Pancreas (tissue), 10 donors: Measurements from ENCODE around the gene SCN8A. TPM values are rescaled to one million over a fixed set of nuclear protein-coding genes. Genes with fewer than 3 reads are reported as not detected.

Experiments
- ATAC-seq, 4 donors: fragments of 200-7000 bp; cut with Tn5 transposase; one replicate each; pipeline versions ENCODE4 v1.8.0 to v1.9.1; 2020; ENCODE audit warnings: mild to moderate bottlenecking in 4 of 4, moderate library complexity in 4 of 4
- DNase-seq, 6 donors: peaks; one replicate each; pipeline ENCODE4 v3.0.0-alpha.2; 2020
- FAIRE-seq: peaks from 2 replicates; lab custom pipeline; 2012; peaks lifted over from hg19 to GRCh38; lab: Jason Lieb, UNC
- H3K27ac ChIP-seq, 4 donors: fragments of 200-600 bp; sonication (generic); 1 replicate in 3 of 4; 2 replicates in 1 of 4; pipeline versions ENCODE4 v1.5.0 to v1.8.0; 2020
- H3K27me3 ChIP-seq, 4 donors: fragments of 200-600 bp; one replicate each; pipeline ENCODE4 v1.8.0; 2021
- H3K36me3 ChIP-seq, 3 donors: fragments of 200-600 bp; sonication (generic) in 1 of 3; one replicate each; pipeline versions ENCODE4 v1.5.0 to v1.8.0; 2020 to 2021
- H3K4me1 ChIP-seq, 3 donors: fragments of 200-600 bp; one replicate each; pipeline ENCODE4 v1.8.0; 2021
- H3K4me3 ChIP-seq, 4 donors: fragments of 200-600 bp; sonication (generic) in 2 of 4; one replicate each; pipeline versions ENCODE4 v1.5.0 to v1.8.0; 2020 to 2021
- H3K9me3 ChIP-seq, 4 donors: fragments of 200-600 bp; one replicate each; pipeline ENCODE4 v1.8.0; 2021
- CTCF ChIP-seq, 4 donors: fragments of 200-600 bp; sonication (generic) in 3 of 4; IDR thresholded peaks; one replicate each; pipeline versions ENCODE4 v1.5.0 to v1.8.0; 2021; ENCODE audit warnings: antibody characterized with exemption in 4 of 4
- WGBS, 2 donors: extraction: QIAGEN DNeasy Blood & Tissue Kit; methylation state at CpG; one replicate each; pipeline ENCODE4 v1.1.7; 2013; 5-methylcytosine and 5-hydroxymethylcytosine counted together
- intact Hi-C, 3 donors: fragments of 100-400 bp; cut with DNase I; formaldehyde crosslinking; loops; one replicate each; pipeline versions ENCODE4 v1.11.1 to v1.14.2; 2022
- polyA plus RNA-seq, 2 donors: library from polyadenylated mRNA; stranded (reverse); fragments of 200-250 nt; gene quantifications; one replicate each; pipeline ENCODE4 v1.2.3, GENCODE V29; 2013
- total RNA-seq, 6 donors: library from RNA; stranded (reverse); fragmentation: NEBNext Ultra II Directional in 4 of 6; extraction: Animal tissue kit (Norgen Biotek cat#: 25700) in 4 of 6; gene quantifications; one replicate each; pipeline versions ENCODE4 v1.2.1 to v1.2.4, GENCODE V29; 2021 to 2023
- donor health status: healthy with polysubstance abuse.
- donor health status: DM: no; HTN: no; CAD: no; lungs with moderate emphysema.
- donor health status: DM: no; HTN: no; CAD: no.
- donor health status: control.
- donor health status: control.
- donor health status: Bipolar disorder and iron deficiency.
- donor health status: DM: yes; HTN: yes; CAD: no.
- donor health status: DM: no; HTN: no; CAD: no.
- donor health status: DM: no; HTN: no; CAD: no.
- donor health status: DM: yes; HTN: yes; CAD: no.

Gene SCN8A
- total and polyA plus RNA-seq, 8 donors = 1.9 to 3.2 (median 2.3) TPM

DNA sequence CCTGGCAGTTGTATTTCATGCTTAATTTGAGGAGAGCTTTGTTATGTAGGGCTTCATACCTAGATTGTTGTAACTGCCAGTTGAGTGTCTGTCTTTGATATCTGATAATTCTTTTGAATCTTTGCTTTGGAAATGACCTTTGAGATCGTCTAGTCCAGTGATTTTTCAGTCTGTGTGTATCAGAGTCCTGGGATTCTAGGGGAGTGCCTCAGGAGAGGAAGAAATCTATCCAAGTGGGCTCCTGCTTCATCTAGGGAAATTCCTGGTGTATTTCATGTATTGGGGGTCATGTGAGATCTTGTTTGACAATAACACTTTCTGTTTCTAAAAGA, 158.9 kb downstream of the SCN8A start:
- intact Hi-C loops = no loop called here
- Histone ChIP-seq H3K9me3 (no peaks in the 10 kb centered on the region), H3K4me3 (no peak overlapping the region), H3K27me3 (no peaks in the 10 kb centered on the region), H3K36me3 (no peaks in the 10 kb centered on the region), H3K27ac (no peak overlapping the region), H3K4me1 (peaks cover 0 to 12% (median 8%) of the 10 kb centered on the region in 3 donors)
- 64 to 81% methylated on average over 1 of the region's 1 CpG for WGBS, 2 donors
- FAIRE-seq (no peak), DNase-seq (no peak), ATAC-seq (no peak)
- TF ChIP-seq CTCF (IDR thresholded peaks at IDR 0.05) = no peak

- Histone ChIP-seq H3K36me3 (no peaks in the 10 kb centered on the region), H3K4me1 (peaks cover 0 to 12% (median 8%) of the 10 kb centered on the region in 3 donors), H3K27ac (peak overlapping the region in 2 of 4 donors; percentile 48 to 70), H3K4me3 (no peak overlapping the region), H3K27me3 (no peaks in the 10 kb centered on the region), H3K9me3 (no peaks in the 10 kb centered on the region)
- intact Hi-C loops = no loop called here
- DNase-seq = peak in 4 of 6 donors; percentile 36 to 64 (median 48)
- no peak for TF ChIP-seq CTCF (IDR thresholded peaks at IDR 0.05)
- 12 to 15% methylated on average over 2 of the region's 2 CpGs for WGBS, 2 donors
- FAIRE-seq = no peak
- peak; percentile 82 to 90 (median 86) for ATAC-seq
These were observed 160.6 kb downstream of the SCN8A start for GRCh38 chr12:51751661-51752060.

DNA sequence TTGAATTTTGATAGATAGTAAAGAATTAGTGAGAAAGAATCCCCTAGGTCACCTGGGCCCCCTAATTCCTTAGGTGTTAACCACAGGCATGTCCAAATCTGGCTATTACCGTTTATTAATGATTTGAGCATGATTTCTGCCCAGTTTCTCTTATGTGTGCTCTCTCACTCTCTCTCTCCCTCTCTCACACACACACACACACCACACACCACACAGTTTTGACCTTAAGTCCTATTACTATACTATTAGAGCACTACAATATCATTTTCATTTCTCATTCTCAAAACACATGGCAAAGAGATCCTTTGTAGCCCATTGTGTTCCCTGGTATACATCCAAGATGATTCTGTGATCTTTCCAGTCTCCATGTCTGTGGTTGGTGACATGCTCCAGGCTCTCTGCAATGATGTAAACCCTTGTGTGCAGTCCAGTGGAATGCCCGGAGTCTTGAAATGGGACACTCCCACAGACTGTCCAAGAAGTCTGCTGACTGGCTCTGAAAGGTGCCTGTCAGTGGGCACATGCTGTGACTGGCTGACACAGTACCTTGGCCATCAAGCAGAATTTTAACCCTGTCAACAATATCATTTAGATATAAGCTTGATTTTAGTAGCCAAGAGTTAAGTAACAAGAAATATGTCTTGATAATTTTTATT, 161.3 kb downstream of the SCN8A start:
- no peak for TF ChIP-seq CTCF (IDR thresholded peaks at IDR 0.05)
- no peaks in the 10 kb centered on the region for H3K9me3 ChIP-seq
- H3K27me3 ChIP-seq = no peaks in the 10 kb centered on the region
- H3K36me3 ChIP-seq = no peaks in the 10 kb centered on the region
- intact Hi-C loops = no loop called here
- ATAC-seq (peak; percentile 87 to 94 (median 90)), DNase-seq (peak in 5 of 6 donors; percentile 52 to 87 (median 68)), FAIRE-seq (no peak)
- 37 to 48% methylated on average over 2 of the region's 2 CpGs for WGBS, 2 donors
- H3K4me1 ChIP-seq = peaks cover 0 to 12% (median 8%) of the 10 kb centered on the region in 3 donors
- H3K27ac ChIP-seq = peak overlapping the region in 2 of 4 donors; percentile 48 to 70
- H3K4me3 ChIP-seq = no peak overlapping the region

- ATAC-seq = no peak
- no peaks in the 10 kb centered on the region for H3K27me3 ChIP-seq
- H3K36me3 ChIP-seq = no peaks in the 10 kb centered on the region
- FAIRE-seq = no peak
- no peak for TF ChIP-seq CTCF (IDR thresholded peaks at IDR 0.05)
- H3K4me3 ChIP-seq = no peak overlapping the region
- DNase-seq = no peak
- no peaks in the 10 kb centered on the region for H3K9me3 ChIP-seq
- peaks cover 0 to 9% (median 8%) of the 10 kb centered on the region in 3 donors for H3K4me1 ChIP-seq
- intact Hi-C loops = no loop called here
- H3K27ac ChIP-seq = no peak overlapping the region
These were observed 163.1 kb downstream of the SCN8A start for GRCh38 chr12:51753980-51754675.

- no peak overlapping the region for H3K27ac ChIP-seq
- no peak overlapping the region for H3K4me3 ChIP-seq
- intact Hi-C loops = no loop called here
- FAIRE-seq (no peak), DNase-seq (no peak), ATAC-seq (no peak)
- no peaks in the 10 kb centered on the region for H3K36me3 ChIP-seq
- TF ChIP-seq CTCF (IDR thresholded peaks at IDR 0.05) = no peak
- peaks cover 0 to 9% (median 8%) of the 10 kb centered on the region in 3 donors for H3K4me1 ChIP-seq
- no peaks in the 10 kb centered on the region for H3K9me3 ChIP-seq
- WGBS, 2 donors = 84% methylated on average over 2 of the region's 2 CpGs
- H3K27me3 ChIP-seq = no peaks in the 10 kb centered on the region
These were observed 164.2 kb downstream of the SCN8A start for GRCh38 chr12:51755251-51755650.
